ENCODE measurements around the gene SLC9A9.

Gene SLC9A9

DNA sequence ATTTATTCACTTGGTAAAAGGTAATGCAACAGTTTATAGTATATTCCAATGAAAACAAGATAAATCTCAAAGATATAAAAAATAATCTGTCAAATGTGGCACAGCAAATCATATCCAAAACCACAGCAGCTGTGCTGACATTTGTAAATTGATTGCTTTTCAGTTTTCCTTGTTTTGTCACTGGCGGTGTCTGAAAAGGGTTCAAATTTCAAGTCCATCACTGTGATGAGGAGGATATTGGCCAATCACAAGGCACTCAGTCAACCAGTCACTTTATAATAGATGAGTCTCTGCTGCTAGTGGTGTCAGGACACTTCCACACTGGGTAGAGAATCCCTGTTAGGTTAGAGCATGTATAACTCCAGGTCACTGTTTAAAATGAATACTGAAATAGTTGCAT is 154.8 kb downstream of the SLC9A9 start:
- no peak for DNase-seq (ENCODE audit: low read depth)

DNA sequence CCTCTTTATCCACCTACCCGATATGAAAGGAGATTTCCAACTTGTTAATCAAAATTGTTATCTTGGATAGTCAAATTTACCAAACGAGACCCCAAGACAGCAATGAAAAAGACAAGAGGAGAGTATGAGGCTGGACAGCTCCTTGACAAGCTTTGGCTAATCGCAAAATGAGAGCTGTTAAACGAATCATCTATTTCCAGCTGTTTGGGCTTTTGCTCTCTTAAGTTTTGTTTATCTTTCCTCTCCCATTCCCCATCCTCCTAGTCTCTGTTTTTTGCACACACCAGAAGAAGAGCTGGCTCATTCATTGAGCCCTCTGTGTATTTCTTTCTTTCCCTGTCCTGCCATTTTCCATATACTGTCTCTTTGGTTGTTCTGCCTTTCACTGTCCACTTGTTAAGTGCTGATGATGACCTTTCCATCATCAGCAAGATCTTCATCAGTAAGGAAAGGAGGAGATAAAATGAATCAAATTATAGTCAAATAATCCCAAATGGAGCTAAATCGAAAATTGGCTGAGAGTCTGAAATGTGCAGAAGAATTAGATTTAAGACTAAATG is 161.6 kb downstream of the SLC9A9 start:
- no peak for DNase-seq (ENCODE audit: low read depth)

DNA sequence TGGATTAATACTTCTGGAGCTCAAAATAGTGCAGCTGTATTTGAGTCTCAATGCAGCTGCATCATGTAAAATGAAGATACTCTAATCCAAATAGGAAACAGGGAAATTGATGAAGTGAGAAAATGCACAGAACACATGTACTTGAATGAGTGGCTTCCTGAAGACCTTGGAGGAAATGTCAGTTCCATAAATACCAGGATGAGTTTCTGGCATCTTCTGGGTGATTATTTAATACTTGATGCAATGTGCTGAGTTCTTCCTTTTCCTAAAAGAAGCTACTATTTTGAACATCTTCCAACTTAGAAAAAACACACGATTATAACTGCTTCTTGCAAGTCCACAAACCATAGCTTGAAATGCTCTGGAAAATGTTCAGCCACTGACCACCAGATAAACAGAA is 162.8 kb downstream of the SLC9A9 start:
- no peak for DNase-seq (ENCODE audit: low read depth)

DNA sequence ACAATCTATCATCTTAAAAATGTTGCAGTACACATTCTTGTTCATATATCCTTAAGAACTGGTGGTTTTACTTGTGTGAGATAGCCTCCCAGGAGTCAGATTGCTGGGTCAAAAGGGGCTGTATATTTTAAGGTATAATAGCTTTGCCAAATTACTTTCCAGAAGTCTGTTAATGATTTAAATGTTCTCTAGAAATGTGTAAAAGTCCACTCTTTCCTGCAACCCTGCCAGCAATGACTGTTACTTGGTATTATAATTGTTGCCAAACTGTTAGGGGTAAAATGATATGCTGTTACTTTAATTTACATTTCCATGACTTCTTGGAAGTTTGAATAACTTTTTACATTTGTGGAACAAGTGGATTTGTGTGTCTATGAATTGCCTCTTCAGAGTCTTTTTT is 170.8 kb downstream of the SLC9A9 start:
- DNase-seq (ENCODE audit: low read depth), result no peak

DNA sequence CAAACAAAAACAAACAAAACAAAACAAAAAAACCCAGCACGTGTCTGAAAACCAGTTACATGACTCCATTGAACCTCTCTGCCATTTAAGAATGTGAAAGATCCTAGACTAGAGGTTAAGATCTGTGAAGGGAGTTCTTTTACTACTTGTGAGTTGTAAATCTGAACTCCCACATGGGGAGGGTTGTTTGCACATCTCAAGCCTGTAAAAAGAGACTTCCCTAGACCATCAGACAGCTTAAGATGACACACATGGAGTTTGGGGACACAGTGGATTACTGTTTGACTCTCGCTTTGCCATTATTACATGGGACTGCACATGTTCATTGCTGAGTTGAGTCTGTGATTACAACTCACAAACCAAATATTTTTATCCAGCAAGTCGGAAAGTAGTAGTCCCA is 171.5 kb downstream of the SLC9A9 start:
- no peak for DNase-seq (ENCODE audit: low read depth)

DNA sequence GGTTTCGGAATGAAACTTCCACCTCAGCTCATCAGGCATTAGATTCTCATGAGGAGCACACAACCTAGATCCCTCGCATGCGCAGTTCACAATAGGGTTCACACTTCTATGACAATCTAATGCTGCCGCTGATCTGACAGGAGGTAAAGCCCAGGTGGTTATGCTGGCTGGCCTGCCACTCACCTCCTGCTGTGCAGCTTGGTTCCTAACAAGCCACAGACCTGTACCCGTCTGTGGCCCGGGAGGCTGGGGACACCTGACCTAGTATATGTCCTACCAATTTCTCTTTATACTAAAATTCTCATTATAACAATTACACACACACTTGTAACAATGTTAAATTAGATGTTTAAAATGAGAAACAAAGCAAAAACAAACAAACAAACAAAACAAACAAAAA is 172.2 kb downstream of the SLC9A9 start:
- no peak for DNase-seq (ENCODE audit: low read depth)

DNA sequence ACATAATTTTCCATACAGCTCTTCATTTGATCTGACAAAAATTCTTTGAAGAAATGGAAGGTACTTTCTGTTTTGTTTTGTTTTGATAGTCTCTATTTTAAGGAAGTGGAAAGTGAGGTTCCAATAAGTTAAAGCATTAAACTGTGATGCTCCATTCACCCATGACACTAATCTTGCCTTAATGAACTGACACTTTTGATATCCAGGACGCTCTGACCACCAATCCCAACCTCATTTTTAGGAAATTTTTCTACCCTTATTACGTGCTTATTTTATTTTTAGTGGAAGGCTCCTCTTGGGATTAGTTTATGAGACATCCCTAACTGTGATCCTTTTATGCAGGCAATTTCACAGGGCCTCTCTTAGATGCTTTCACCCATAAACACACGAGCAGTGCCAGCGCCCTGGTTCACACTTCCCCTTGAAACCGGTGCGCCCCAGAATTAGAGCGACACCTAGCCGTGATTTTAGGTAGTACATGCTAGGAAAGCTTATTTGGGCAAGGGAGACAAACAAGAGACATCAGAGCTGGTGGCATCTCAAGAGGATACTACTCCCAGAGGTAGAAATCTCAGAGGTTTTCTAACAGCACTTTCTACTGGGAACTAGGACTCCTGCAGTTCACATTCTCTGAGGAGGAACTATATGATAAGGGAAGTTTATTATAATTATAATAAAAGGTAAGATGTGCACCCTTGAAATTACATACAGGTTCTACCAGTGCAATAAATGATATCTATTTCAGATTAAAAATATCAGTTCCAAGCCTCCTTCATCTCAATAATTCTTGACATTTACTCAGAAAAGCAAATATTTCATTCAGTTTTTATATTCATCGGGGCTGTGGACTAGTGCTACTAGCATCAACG is 173.9 kb downstream of the SLC9A9 start:
- DNase-seq (ENCODE audit: low read depth), result peak; percentile 79

DNA sequence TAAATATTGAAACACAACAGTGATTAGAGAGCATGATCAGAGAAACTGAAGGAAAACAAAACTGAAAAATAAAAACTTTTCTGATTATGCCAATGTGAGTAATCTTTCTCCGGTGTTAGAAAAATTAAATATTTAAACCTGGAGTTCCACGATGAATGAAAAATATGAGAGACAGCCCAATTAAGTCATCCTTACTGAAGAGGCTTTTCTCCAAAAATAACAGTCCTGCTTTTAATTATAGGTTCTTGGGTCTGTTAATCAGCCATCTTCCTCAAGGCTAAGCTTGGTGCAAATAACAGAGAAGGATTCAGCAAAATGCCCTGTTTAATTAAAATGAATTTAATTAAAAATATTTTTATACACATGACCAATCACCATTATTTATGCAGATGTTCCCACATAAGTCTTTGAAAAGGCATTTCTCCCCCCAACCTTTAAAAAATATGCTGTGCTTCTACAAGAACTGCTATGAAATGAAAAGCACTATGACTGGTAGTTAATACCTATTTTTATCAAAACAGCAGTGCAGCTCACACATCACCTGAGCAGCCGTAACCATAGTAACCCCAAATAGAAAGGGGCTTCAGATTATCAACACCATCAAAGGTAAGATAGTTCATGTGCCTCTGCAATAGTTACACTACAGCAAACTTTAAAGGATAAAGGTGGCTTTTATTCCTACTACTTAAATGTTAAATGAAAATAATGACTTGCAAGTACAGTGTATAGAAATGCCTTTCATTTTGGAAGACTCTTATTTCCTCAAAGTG is 175.7 kb downstream of the SLC9A9 start:
- DNase-seq (ENCODE audit: low read depth), result no peak

DNA sequence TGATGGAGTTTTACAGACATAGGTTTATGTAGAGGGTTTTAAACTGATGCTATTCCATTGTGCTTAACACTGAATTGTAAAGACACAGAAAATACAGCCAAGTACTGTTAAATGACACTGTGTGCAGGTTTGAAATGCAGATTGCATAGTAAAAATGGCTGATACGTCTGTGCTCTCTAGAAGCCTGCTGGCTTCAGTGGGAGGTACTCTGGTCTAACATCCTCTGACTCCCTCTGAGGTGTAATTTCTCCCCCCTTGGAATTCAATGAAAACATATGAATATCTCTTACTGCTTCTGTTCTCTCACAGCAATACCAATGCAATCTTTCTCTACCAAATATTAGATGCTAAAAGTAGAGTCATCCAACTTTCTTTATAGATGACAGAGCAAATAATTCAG is 176.6 kb downstream of the SLC9A9 start:
- no peak for DNase-seq (ENCODE audit: low read depth)

DNA sequence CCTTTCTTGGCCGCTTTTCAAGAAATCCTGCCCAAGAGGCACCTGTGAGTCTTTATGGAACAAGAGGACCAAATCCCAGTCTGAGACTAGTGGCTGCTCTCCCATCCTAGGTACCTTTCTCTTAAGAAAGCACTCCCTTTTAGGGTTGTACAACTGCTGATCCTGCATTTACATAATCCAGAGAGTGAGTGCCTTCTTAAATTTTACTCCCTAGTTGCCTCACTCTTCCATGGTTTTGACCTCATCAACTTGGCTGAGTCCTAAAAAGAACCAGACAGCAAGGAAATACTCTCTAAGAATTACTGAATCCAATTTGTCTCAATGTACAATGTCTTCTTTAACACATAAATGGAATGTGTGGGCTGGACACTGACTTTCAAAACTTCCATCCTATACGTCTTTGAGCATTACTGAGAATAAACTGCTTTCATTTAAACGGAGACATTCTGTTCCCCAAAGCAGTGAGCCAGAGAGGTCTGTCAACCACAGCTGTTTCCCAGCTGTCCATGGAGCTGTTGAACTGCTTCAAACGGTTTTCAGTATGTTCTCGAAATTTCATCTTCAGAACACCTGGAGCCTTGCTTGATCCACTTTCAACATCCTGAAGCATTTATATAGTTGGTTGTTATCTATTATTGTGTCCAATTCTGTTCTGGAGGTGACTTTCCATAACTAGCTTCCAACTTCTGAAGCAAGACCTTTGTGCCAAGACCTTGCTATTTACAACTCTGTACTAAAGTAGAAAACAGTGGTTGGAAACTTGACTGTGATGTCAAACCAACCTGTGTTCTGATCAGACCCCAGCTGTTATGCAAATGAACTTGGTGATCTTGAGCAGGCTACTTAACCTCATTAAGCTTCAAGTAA is 179.1 kb downstream of the SLC9A9 start:
- no peak for DNase-seq (ENCODE audit: low read depth)

DNA sequence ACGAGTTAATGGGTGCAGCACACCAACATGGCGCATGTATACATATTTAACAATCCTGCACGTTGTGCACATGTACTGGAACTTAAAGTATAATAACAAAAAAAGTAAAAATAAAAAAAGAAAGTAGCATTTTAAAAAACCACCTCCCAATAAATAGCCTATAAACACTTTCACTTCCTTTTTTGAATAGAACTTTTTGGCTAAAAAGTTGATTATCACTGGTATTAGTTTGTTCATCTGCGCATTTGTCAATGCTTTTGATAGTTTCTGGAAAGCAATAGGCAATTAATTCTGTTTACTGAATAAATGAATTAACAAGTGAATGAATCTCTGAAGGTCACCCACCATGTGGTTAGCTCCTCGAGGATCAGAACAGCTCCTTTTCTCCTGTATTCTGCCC is 179.9 kb downstream of the SLC9A9 start:
- DNase-seq (ENCODE audit: low read depth), result no peak

DNA sequence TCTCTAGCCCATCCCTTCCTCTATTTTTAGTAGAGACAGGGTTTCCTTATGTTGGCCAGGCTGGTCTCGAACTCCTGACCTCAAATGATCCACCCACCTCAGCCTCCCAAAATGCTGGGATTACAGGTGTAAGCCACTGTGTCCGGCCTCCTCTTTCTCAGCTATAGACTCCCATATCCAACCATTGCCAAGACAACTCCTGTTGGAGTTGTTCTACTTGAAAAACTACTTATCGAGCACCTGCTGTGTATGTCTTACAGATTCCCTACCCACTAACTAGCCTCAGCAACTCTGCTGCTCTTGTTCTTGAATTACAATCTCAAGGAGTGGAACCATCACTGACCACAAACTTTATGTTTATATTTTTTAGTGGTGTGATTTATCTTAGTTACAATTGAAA is 186.6 kb downstream of the SLC9A9 start:
- DNase-seq (ENCODE audit: low read depth), result no peak

DNA sequence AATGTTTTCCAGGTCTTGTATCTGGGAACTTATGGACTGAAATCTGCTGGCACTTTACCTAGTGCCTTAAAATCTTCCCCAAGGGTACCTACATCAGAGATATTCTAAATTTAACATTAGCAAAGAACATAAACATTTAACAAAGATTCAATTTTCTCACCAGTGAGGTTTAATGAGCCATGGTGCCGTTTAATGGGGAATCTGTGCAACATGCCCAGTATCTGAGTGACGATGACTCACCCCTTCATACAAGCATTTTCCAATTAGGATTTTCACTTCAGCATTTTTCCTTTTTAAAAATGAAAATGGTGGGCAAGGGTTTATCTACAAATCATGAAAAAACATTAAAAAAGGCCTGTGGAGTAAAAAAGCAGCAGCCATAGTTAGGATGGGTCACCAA is 189.4 kb downstream of the SLC9A9 start:
- no peak for DNase-seq (ENCODE audit: low read depth)

DNA sequence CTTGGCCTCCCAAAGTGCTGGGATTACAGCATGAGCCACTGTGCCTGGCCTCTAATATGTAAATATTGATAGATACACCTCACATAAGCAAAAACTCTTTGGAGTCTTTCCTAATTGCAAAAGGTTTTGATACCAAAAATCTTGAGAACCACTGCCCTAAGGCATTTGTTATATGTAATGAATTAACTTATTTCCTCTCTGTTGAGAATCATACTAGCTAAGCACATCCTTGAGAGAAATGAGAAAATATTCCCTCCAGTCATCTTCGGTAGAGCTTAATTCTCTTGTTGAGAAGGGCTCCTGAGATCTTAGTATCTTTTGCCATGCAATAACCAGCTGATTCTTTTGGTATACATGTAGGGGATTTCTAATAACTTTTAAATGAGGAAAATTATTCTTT is 190.2 kb downstream of the SLC9A9 start:
- DNase-seq (ENCODE audit: low read depth), result no peak

DNA sequence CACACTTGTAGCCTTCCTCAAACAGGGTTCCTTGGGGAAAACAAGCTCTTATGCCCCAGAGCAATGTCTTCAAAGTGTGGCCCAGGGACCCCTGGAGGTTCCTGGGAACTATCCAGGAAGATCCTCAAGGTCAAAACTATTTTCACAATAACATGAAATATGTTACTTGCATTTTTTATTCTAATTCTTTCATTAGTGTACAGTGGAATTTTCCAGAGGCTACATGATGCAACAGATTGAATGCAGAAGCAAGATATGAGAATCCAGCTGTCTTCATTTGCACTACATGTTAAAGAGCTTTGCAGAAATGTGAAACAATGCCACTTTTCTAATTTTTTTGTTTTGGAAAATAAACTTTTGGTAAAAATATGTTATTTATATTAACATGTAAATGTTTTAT is 190.9 kb downstream of the SLC9A9 start:
- no peak for DNase-seq (ENCODE audit: low read depth)

DNA sequence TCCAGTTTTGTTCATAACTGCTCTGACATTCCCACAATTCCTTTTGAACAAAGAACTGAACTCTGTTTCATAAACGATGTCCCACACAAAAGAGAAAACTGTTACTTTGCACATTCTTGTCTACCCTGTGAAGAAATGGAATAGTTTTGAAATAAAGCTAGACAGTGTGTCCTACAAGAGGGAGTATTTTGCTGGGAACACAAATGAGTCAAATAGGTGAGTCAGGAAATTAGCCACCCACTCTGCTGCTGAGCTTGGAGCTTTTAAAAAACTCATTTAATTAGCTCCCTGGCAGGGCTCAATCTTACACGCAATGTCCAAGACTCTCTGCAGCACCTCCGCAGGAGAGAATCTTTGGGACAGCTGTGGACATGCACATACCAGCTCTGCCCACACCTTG is 193.4 kb downstream of the SLC9A9 start:
- DNase-seq (ENCODE audit: low read depth), result no peak

DNA sequence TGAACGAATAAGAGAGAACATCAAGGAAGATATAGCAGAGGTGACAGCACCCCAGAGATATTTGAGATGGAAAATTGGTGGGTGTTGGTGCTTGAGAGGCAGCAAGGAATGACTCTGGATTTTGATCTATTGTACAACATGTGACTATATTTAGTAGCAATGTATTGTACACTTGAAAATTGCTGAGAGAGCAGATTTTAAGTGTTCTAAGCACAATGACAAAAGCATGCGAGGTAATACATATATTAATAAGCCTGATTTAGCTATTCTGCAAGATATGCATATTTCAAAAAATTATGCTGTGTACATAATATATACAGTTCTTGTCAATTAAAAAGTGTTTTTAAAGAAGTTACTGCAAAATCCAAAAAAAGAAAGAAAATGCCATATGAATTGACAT is 194.3 kb downstream of the SLC9A9 start:
- DNase-seq (ENCODE audit: low read depth), result no peak

DNA sequence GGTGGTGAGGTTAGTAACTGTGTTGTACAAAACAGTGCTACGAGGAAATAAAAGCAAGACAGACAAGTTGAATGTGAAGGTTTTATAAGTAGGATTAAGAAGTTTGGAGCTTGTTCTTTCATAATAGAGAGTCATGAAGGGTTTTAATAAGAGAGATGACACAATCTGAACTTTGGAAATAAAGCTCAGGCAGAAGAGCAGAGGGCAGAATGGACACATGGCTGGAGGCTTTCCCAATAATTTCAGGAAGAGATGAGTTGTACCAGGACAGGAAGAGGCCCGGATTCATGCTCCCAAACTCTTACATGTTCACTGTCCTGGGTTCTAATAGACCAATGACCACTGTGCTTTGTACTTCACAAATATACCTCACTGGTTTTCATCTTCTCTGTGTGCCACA is 194.8 kb downstream of the SLC9A9 start:
- no peak for DNase-seq (ENCODE audit: low read depth)

DNA sequence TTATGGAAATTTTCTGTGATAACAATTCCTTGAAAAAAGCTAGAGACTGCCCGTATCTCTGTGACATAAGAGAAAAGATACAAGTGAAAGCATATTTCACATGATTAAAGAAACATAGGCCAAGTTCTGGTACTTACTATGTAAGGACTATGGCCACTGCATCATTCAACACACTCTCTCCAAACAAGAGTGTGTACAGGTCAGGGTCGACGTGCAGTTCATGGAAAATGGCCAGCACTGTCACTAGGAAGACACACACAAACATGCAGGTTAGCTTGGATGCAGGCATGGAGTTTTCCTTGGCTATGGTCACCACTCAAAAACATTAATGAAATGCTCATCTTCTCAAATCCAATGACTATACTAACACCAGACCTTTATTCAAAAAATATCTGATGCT is 196.2 kb downstream of the SLC9A9 start:
- no peak for DNase-seq (ENCODE audit: low read depth)

DNA sequence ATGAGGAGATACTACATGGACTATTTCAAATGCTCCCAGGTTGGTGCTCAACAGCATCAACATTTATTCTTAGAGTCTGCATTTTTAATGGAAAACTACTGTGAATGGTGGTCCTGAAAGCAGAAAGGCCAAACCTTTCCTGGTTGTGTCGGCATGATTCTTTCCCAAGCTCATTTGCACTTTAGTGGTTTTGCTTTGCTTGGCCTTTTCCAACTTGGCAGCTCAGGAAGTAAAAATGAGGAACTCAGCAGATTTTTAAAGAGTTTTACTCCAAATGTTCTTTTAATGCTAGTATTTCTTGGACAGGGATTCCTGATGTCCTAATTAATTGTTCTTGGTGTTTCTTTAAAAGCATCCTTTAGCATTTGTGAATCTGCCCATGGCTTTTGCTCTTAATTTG is 197.4 kb downstream of the SLC9A9 start:
- no peak for DNase-seq (ENCODE audit: low read depth)

DNA sequence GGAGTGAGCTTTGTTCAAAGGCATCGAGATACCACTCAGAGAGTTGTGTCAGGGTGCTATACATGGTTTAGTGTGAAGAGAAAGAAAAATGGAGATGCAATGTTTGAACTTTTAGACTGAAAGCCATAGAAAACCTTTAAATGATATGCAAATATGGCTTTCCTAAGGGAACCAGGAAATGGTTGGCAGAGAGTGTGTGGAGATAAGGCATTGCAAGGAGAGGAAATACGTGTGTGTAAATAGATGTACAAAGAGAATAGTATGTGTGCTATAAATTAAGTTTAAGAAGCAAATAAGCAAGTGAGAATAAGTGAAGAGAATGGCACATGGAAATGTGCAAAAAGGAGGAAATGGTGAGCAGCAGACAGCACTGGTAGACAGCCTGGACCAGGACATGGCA is 198.1 kb downstream of the SLC9A9 start:
- DNase-seq (ENCODE audit: low read depth), result no peak

DNA sequence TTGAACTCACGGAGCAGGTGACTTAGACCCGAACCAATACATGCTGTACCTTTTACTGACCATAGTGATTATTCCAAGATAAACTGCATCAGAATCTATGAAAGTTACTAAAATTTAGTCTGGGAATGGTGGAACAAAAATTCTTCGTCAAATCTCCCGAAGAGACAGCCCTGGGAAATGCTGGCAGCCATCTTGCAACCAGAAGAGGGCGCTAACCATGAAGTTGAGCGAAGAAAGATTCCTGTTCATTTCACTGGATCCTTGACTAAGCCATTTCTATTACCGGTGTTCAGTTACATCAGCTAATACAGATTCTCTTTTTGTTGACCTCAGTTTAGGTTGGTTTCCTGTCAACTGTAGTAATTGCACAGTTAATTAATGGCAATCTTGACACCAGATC is 199.6 kb downstream of the SLC9A9 start:
- no peak for DNase-seq (ENCODE audit: low read depth)

Data from activated T-cell treated with anti-CD3 and anti-CD28 coated beads for 24 hours (primary cell).